Measurements from ENCODE around the gene GOLPH3L. TPM values are rescaled to one million over a fixed set of nuclear protein-coding genes. Genes with fewer than 3 reads are reported as not detected.
"Not testable (repeated sequence)": the region's sequence is repeated elsewhere in the genome, so short reads cannot be mapped to it uniquely, and the experiment has no call there.

Gene GOLPH3L
- polyA plus RNA-seq, 1 experiment = 35.0 TPM

DNA sequence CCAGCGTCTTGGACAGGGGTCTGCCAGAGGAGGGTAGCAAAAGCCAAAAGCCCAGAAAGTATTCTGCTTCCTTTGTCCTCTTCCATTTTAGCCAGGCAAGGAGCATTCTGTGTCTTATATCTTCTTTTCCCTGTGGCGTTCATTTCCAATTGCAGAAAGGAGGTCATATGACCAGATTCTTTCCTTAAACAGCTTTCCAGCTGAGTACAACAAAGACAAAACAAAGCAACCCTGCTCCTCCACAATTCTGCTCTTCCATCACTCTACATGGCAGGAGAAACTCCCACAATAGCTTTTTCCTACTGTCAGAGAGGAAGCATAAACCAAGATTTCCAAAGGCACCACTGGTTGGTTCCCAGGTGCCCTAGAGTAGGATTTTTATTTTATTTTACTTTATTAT, 87.2 kb downstream of the GOLPH3L start:
- DNase-seq (ENCODE audit: low read depth, low spot score) = no peak
- Histone ChIP-seq H3K4me3 (ENCODE audit: low read depth, low read length) (no peak overlapping the region), H3K27me3 (ENCODE audit: control insufficient read depth, insufficient read depth, low read length) (no peaks in the 10 kb centered on the region), H3K27ac (ENCODE audit: low read depth, low read length) (peak overlapping the region; percentile 66), H3K9me3 (ENCODE audit: control insufficient read depth, insufficient read depth, low read length) (no peaks in the 10 kb centered on the region; the same call in 1 of the 2 replicates)
- ChIA-PET POLR2A (interaction anchor here (0.6 to 0.7 kb wide), 2 partner anchors 20 to 31 kb away, joined by 3 read pairs; partner anchors contain the start of gene MCL1), CTCF (interaction anchor here (0.7 to 2.6 kb wide), 4 partner anchors 10 to 77 kb away, joined by 3 to 15 read pairs (median 4); no protein-coding TSS in a partner anchor)
- TF ChIP-seq, protein P1, sequence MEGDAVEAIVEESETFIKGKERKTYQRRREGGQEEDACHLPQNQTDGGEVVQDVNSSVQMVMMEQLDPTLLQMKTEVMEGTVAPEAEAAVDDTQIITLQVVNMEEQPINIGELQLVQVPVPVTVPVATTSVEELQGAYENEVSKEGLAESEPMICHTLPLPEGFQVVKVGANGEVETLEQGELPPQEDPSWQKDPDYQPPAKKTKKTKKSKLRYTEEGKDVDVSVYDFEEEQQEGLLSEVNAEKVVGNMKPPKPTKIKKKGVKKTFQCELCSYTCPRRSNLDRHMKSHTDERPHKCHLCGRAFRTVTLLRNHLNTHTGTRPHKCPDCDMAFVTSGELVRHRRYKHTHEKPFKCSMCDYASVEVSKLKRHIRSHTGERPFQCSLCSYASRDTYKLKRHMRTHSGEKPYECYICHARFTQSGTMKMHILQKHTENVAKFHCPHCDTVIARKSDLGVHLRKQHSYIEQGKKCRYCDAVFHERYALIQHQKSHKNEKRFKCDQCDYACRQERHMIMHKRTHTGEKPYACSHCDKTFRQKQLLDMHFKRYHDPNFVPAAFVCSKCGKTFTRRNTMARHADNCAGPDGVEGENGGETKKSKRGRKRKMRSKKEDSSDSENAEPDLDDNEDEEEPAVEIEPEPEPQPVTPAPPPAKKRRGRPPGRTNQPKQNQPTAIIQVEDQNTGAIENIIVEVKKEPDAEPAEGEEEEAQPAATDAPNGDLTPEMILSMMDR (IDR thresholded peaks at IDR 0.05; ENCODE audit: low read depth, low read length) = no peak

- Histone ChIP-seq H3K4me3 (ENCODE audit: low read depth, low read length) (no peak overlapping the region), H3K9me3 (ENCODE audit: control insufficient read depth, insufficient read depth, low read length) (no peaks in the 10 kb centered on the region; the same call in 1 of the 2 replicates), H3K27me3 (ENCODE audit: control insufficient read depth, insufficient read depth, low read length) (no peaks in the 10 kb centered on the region), H3K27ac (ENCODE audit: low read depth, low read length) (no peak overlapping the region)
- DNase-seq (ENCODE audit: low read depth, low spot score) = no peak
- ChIA-PET POLR2A (interaction anchor here (0.5 kb wide), 1 partner anchor 341 kb away, joined by 3 read pairs; no protein-coding TSS in a partner anchor), CTCF (interaction anchor here (0.5 to 1.0 kb wide), 4 partner anchors 14 to 82 kb away, joined by 3 to 4 read pairs (median 3); no protein-coding TSS in a partner anchor)
- TF ChIP-seq, protein P1 (IDR thresholded peaks at IDR 0.05; ENCODE audit: low read depth, low read length) = no peak
These were observed 90.4 kb downstream of the GOLPH3L start for GRCh38 chr1:150606463-150607142.

DNA sequence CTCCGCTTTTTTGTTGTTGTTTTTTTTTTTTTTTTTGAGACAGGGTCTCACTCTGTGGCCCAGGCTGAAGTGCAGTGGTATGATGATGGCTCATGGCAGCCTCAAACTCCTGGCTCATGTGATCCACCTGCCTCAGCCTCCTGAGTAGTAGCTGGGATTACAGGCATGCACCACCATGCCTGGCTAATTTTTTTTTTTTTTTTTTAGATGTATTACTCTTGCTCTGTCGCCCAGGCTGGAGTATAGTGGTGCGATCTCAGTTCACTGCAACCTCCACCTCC, 91.6 kb downstream of the GOLPH3L start:
- ChIA-PET POLR2A (interaction anchor here (1.2 to 1.7 kb wide), 3 partner anchors 26 to 33 kb away, joined by 3 to 16 read pairs (median 3); partner anchors contain the start of gene MCL1), CTCF (interaction anchor here (1.5 to 1.6 kb wide), 2 partner anchors 14 to 45 kb away, joined by 4 to 5 read pairs; no protein-coding TSS in a partner anchor)
- DNase-seq (ENCODE audit: low read depth, low spot score); H3K27me3 ChIP-seq (ENCODE audit: control insufficient read depth, insufficient read depth, low read length); H3K4me3 ChIP-seq (ENCODE audit: low read depth, low read length); H3K9me3 ChIP-seq (ENCODE audit: control insufficient read depth, insufficient read depth, low read length): not testable (repeated sequence)
- H3K27ac ChIP-seq (ENCODE audit: low read depth, low read length) = peak overlapping the region; percentile 94

DNA sequence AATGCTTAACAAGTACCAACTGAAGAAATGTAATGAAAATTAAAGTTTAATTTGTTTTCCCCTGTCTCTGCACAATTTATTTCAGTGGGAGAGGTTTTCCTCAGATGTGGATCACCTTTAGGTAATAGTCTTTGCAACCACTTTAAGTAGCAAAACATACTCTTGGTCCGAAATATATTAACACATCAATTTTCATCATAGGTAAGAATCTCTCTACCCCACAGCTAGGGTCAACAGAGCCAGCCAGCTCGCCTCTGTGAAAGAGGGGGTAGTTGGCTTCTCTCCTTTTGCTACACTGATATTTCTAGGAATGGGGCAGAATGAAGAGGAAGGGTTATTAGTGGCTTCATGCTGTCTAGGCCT, 92.7 kb downstream of the GOLPH3L start:
- Histone ChIP-seq H3K9me3 (ENCODE audit: control insufficient read depth, insufficient read depth, low read length) (no peaks in the 10 kb centered on the region; the same call in 1 of the 2 replicates), H3K27ac (ENCODE audit: low read depth, low read length) (peak overlapping the region; percentile 94), H3K27me3 (ENCODE audit: control insufficient read depth, insufficient read depth, low read length) (no peaks in the 10 kb centered on the region), H3K4me3 (ENCODE audit: low read depth, low read length) (no peak overlapping the region)
- CTCF ChIA-PET = interaction anchor here (1.5 to 1.9 kb wide), 4 partner anchors 15 to 391 kb away, joined by 4 to 12 read pairs (median 4); no protein-coding TSS in a partner anchor
- POLR2A ChIA-PET = interaction anchor here (0.7 to 1.7 kb wide), 4 partner anchors 24 to 32 kb away, joined by 3 to 16 read pairs (median 3); partner anchors contain the start of gene MCL1
- TF ChIP-seq, protein P1 (IDR thresholded peaks at IDR 0.05; ENCODE audit: low read depth, low read length) = no peak
- DNase-seq (ENCODE audit: low read depth, low spot score) = no peak

DNA sequence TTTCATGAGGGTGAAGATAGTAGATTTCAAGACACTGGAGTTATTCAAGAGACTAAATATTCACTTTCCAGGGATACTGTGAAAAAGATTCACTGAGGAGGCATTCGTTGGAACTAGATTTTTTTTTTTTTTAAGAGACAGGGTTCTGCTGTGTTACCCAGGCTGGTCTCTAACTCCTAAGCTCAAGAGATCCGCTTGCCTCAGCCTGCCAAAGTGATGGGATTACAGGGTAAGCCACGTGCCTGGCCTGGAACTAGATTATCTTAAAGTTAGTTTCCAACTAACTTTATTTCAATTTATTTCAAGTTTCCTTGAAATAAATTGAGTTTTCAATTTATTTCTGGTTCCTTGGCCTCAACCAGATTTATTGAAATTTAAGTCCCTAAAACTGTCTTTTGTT, 93.2 kb downstream of the GOLPH3L start:
- ChIA-PET CTCF (interaction anchor here (1.5 to 1.9 kb wide), 2 partner anchors 43 to 392 kb away, joined by 4 to 12 read pairs; no protein-coding TSS in a partner anchor), POLR2A (interaction anchor here (0.7 to 1.5 kb wide), 3 partner anchors 24 to 29 kb away, joined by 3 to 4 read pairs (median 3); partner anchors contain the start of gene MCL1)
- H3K27ac ChIP-seq (ENCODE audit: low read depth, low read length) = peak overlapping the region; percentile 59
- TF ChIP-seq, protein P1 (IDR thresholded peaks at IDR 0.05; ENCODE audit: low read depth, low read length) = no peak
- H3K4me3 ChIP-seq (ENCODE audit: low read depth, low read length) = no peak overlapping the region
- H3K9me3 ChIP-seq (ENCODE audit: control insufficient read depth, insufficient read depth, low read length) = no peaks in the 10 kb centered on the region; the same call in 1 of the 2 replicates
- DNase-seq (ENCODE audit: low read depth, low spot score) = no peak
- no peaks in the 10 kb centered on the region for H3K27me3 ChIP-seq (ENCODE audit: control insufficient read depth, insufficient read depth, low read length)

GRCh38 chr1:150602372-150602771, 94.6 kb downstream of the GOLPH3L start:
- H3K27me3 ChIP-seq (ENCODE audit: control insufficient read depth, insufficient read depth, low read length); H3K27ac ChIP-seq (ENCODE audit: low read depth, low read length); DNase-seq (ENCODE audit: low read depth, low spot score); H3K9me3 ChIP-seq (ENCODE audit: control insufficient read depth, insufficient read depth, low read length); H3K4me3 ChIP-seq (ENCODE audit: low read depth, low read length); POLR2A ChIA-PET: not testable (repeated sequence)
- CTCF ChIA-PET = interaction anchor here (1.9 kb wide), 1 partner anchor 42 kb away, joined by 12 read pairs; no protein-coding TSS in a partner anchor

All from AG04450 (cell line).